HuH-7.5 (cell line): ENCODE measurements around the gene SP3.

Experiments used
- DNase-seq: peaks from one replicate; pipeline ENCODE4 v3.0.0; 2011; ENCODE audit warnings: low spot score

SP3 gene

GRCh38 chr2:173996766-173997165 lies 31.6 kb upstream of the SP3 start:
- DNase-seq, result no peak

GRCh38 chr2:173993459-173993858 lies 28.3 kb upstream of the SP3 start:
- DNase-seq, result no peak

GRCh38 chr2:173991856-173992588 lies 26.8 kb upstream of the SP3 start:
- DNase-seq, result no peak

- DNase-seq, result no peak
Measured at GRCh38 chr2:173990970-173991819, 26.0 kb upstream of the SP3 start.

GRCh38 chr2:173990245-173990644 lies 25.1 kb upstream of the SP3 start:
- DNase-seq, result no peak

- no peak for DNase-seq
Measured at GRCh38 chr2:173989884-173990215, 24.7 kb upstream of the SP3 start.

GRCh38 chr2:173989160-173989883 lies 24.1 kb upstream of the SP3 start:
- no peak for DNase-seq

- DNase-seq, result no peak
Measured at GRCh38 chr2:173986805-173987204, 21.6 kb upstream of the SP3 start.

- DNase-seq, result no peak
Measured at GRCh38 chr2:173985605-173985992, 20.4 kb upstream of the SP3 start.

- no peak for DNase-seq
Measured at GRCh38 chr2:173984866-173985604, 19.9 kb upstream of the SP3 start.

GRCh38 chr2:173983391-173983871 lies 18.3 kb upstream of the SP3 start:
- DNase-seq, result no peak

GRCh38 chr2:173982918-173983317 lies 17.7 kb upstream of the SP3 start:
- DNase-seq, result no peak

- no peak for DNase-seq
Measured at GRCh38 chr2:173982182-173982714, 17.1 kb upstream of the SP3 start.

GRCh38 chr2:173981520-173981919 lies 16.3 kb upstream of the SP3 start:
- no peak for DNase-seq

- DNase-seq, result no peak
Measured at GRCh38 chr2:173979751-173980351, 14.7 kb upstream of the SP3 start.

- DNase-seq, result no peak
Measured at GRCh38 chr2:173978447-173978846, 13.3 kb upstream of the SP3 start.

- no peak for DNase-seq
Measured at GRCh38 chr2:173972636-173973035, 7.5 kb upstream of the SP3 start.

- DNase-seq, result no peak
Measured at GRCh38 chr2:173972165-173972564, 7.0 kb upstream of the SP3 start.

- no peak for DNase-seq
Measured at GRCh38 chr2:173970516-173970924, 5.3 kb upstream of the SP3 start.

GRCh38 chr2:173969886-173970285 lies 4.7 kb upstream of the SP3 start:
- DNase-seq, result no peak

- no peak for DNase-seq
Measured at GRCh38 chr2:173968551-173968950, 3.4 kb upstream of the SP3 start.
